Stimulated activated CD4-positive, alpha-beta T cell treated with anti-CD3 and anti-CD28 coated beads, Interleukin-2, amount 100 ng/mL, for 24 hours (primary cell): ENCODE data around the gene SDR42E2.

Source experiments
- DNase-seq, 2 donors: peaks; one replicate each; pipeline ENCODE4 v3.0.0-alpha.2; 2020

SDR42E2 gene

GRCh38 chr16:22192261-22193062 is 30.2 kb downstream of the SDR42E2 start:
- DNase-seq: peak; percentile 74 to 76

- no peak for DNase-seq
Observed at GRCh38 chr16:22193063-22193411, 30.7 kb downstream of the SDR42E2 start.

- DNase-seq: no peak
Observed at GRCh38 chr16:22194707-22195444, 32.6 kb downstream of the SDR42E2 start.

- no peak for DNase-seq
Observed at GRCh38 chr16:22195445-22195694, 33.1 kb downstream of the SDR42E2 start.

GRCh38 chr16:22195695-22196558 is 33.6 kb downstream of the SDR42E2 start:
- DNase-seq: peak; percentile 94

GRCh38 chr16:22196559-22197168 is 34.4 kb downstream of the SDR42E2 start:
- peak in 1 of 2 donors; percentile 20 for DNase-seq

- no peak for DNase-seq
Observed at GRCh38 chr16:22198547-22199293, 36.4 kb downstream of the SDR42E2 start.

GRCh38 chr16:22202261-22202637 is 39.9 kb downstream of the SDR42E2 start:
- DNase-seq: no peak

- DNase-seq: no peak
Observed at GRCh38 chr16:22203091-22203490, 40.8 kb downstream of the SDR42E2 start.

GRCh38 chr16:22204091-22204655 is 41.9 kb downstream of the SDR42E2 start:
- no peak for DNase-seq

GRCh38 chr16:22205577-22206012 is 43.3 kb downstream of the SDR42E2 start:
- no peak for DNase-seq

- DNase-seq: peak; percentile 80 to 88
Observed at GRCh38 chr16:22206013-22206841, 43.9 kb downstream of the SDR42E2 start, which contains the start of gene EEF2K. EEF2K (plus strand) TSS chr16:22206278; CDS start chr16:22225730, 19,452 bp downstream.

- DNase-seq: peak; percentile 72 to 78
Observed at GRCh38 chr16:22206842-22207714, 44.8 kb downstream of the SDR42E2 start.

GRCh38 chr16:22207715-22208360 is 45.5 kb downstream of the SDR42E2 start:
- no peak for DNase-seq

GRCh38 chr16:22210285-22210684 is 48.0 kb downstream of the SDR42E2 start:
- no peak for DNase-seq

- DNase-seq: no peak
Observed at GRCh38 chr16:22210854-22211253, 48.5 kb downstream of the SDR42E2 start.

GRCh38 chr16:22213236-22213635 is 50.9 kb downstream of the SDR42E2 start:
- DNase-seq: no peak

- DNase-seq: no peak
Observed at GRCh38 chr16:22213801-22214200, 51.5 kb downstream of the SDR42E2 start.

GRCh38 chr16:22214402-22214801 is 52.1 kb downstream of the SDR42E2 start:
- DNase-seq: no peak
